Vagina (tissue), 2 donors: ENCODE data around the gene FLT1.

Experiments used
- CTCF ChIP-seq, 3 experiments: fragments of 450-650 bp in 2 of 3; fragments of 200-600 bp in 1 of 3; sonication (generic) in 1 of 3; IDR thresholded peaks; one replicate each; pipeline ENCODE4 v1.5.1; 2017 to 2019; ENCODE audit warnings: antibody characterized with exemption in 3 of 3, mild to moderate bottlenecking in 2 of 3, moderate library complexity in 2 of 3
- POLR2A ChIP-seq, 2 donors: fragments of 450-650 bp; IDR thresholded peaks; one replicate each; pipeline ENCODE4 v1.6.1; 2017; ENCODE audit warnings: antibody characterized with exemption in 2 of 2, mild to moderate bottlenecking in 2 of 2, moderate library complexity in 2 of 2
- POLR2AphosphoS5 ChIP-seq, 2 donors: sonication (generic); formaldehyde crosslinking; IDR thresholded peaks; one replicate each; pipeline ENCODE4 v1.9.0; 2017; ENCODE audit warnings: antibody characterized with exemption in 2 of 2, mild to moderate bottlenecking in 2 of 2, low read depth in 1 of 2; ENCODE audit not compliant: insufficient read depth in 1 of 2

- TF ChIP-seq CTCF (IDR thresholded peaks at IDR 0.05) (no peak), POLR2A (IDR thresholded peaks at IDR 0.05) (no peak), POLR2AphosphoS5 (IDR thresholded peaks at IDR 0.05; ENCODE audit: insufficient read depth in 1 of 2, low read depth in 1 of 2) (no peak)
These were observed 141.2 kb downstream of the FLT1 start for GRCh38 chr13:28353679-28354078.
